NCI-H2029 (cell line): ENCODE data around the gene NELL1.

Source experiments
- DNase-seq: peaks from one replicate; lab custom pipeline; 2025; lab: John Stamatoyannopoulos, UW

Gene NELL1

GRCh38 chr11:21346361-21346760 is 677.0 kb downstream of the NELL1 start:
- DNase-seq = no peak

GRCh38 chr11:21350613-21351012 is 681.2 kb downstream of the NELL1 start:
- DNase-seq = no peak

- no peak for DNase-seq
Measured at GRCh38 chr11:21353425-21353824, 684.0 kb downstream of the NELL1 start.

- DNase-seq = no peak
Measured at GRCh38 chr11:21364866-21365624, 695.7 kb downstream of the NELL1 start.

GRCh38 chr11:21369947-21370346 is 700.6 kb downstream of the NELL1 start:
- DNase-seq = no peak

GRCh38 chr11:21371044-21371443 is 701.7 kb downstream of the NELL1 start:
- DNase-seq = no peak

- no peak for DNase-seq
Measured at GRCh38 chr11:21372672-21373071, 703.3 kb downstream of the NELL1 start.

- DNase-seq = no peak
Measured at GRCh38 chr11:21374376-21374775, 705.0 kb downstream of the NELL1 start.

- no peak for DNase-seq
Measured at GRCh38 chr11:21385669-21386440, 716.5 kb downstream of the NELL1 start.

GRCh38 chr11:21390430-21390829 is 721.0 kb downstream of the NELL1 start:
- no peak for DNase-seq

GRCh38 chr11:21396342-21397008 is 727.1 kb downstream of the NELL1 start:
- no peak for DNase-seq

- DNase-seq = no peak
Measured at GRCh38 chr11:21398195-21398594, 728.8 kb downstream of the NELL1 start.

- no peak for DNase-seq
Measured at GRCh38 chr11:21401496-21401895, 732.1 kb downstream of the NELL1 start.

- no peak for DNase-seq
Measured at GRCh38 chr11:21402274-21402673, 732.9 kb downstream of the NELL1 start.

GRCh38 chr11:21403069-21403468 is 733.7 kb downstream of the NELL1 start:
- DNase-seq = no peak

GRCh38 chr11:21405422-21405821 is 736.0 kb downstream of the NELL1 start:
- no peak for DNase-seq

- DNase-seq = no peak
Measured at GRCh38 chr11:21410513-21410912, 741.1 kb downstream of the NELL1 start.

- DNase-seq = peak; percentile 82
Measured at GRCh38 chr11:21411104-21411503, 741.7 kb downstream of the NELL1 start.

- DNase-seq = no peak
Measured at GRCh38 chr11:21411597-21411996, 742.2 kb downstream of the NELL1 start.

- no peak for DNase-seq
Measured at GRCh38 chr11:21412652-21413383, 743.4 kb downstream of the NELL1 start.

- DNase-seq = no peak
Measured at GRCh38 chr11:21414953-21415352, 745.6 kb downstream of the NELL1 start.

- DNase-seq = no peak
Measured at GRCh38 chr11:21415606-21416005, 746.2 kb downstream of the NELL1 start.
